HG03159 (cell line): ENCODE data around the gene NCOR1.
"Not testable (repeated sequence)": the region's sequence is repeated elsewhere in the genome, so short reads cannot be mapped to it uniquely, and the experiment has no call there.

Experiments used
- ATAC-seq: cut with Tn5 transposase; IDR thresholded peaks from one replicate; pipeline ENCODE4 v1.9.1; 2021; ENCODE audit warnings: mild to moderate bottlenecking, moderate library complexity; ENCODE audit not compliant: unreplicated experiment

NCOR1 gene

GRCh38 chr17:16215965-16216316 is 607 bp upstream of the NCOR1 start:
- ATAC-seq = peak; percentile 16

- ATAC-seq = peak; percentile 24
These were observed 397 bp downstream of the NCOR1 start for GRCh38 chr17:16215002-16215272.

GRCh38 chr17:16214190-16215001 is 938 bp downstream of the NCOR1 start:
- ATAC-seq = no peak

- ATAC-seq = no peak
These were observed 2.5 kb downstream of the NCOR1 start for GRCh38 chr17:16212793-16213192.

- ATAC-seq = no peak
These were observed 3.7 kb downstream of the NCOR1 start for GRCh38 chr17:16211590-16211989.

GRCh38 chr17:16204763-16205162 is 10.6 kb downstream of the NCOR1 start:
- ATAC-seq = not testable (repeated sequence)

GRCh38 chr17:16202554-16203500 is 12.5 kb downstream of the NCOR1 start:
- ATAC-seq = not testable (repeated sequence)

GRCh38 chr17:16201693-16202131 is 13.6 kb downstream of the NCOR1 start:
- not testable (repeated sequence) for ATAC-seq

GRCh38 chr17:16199093-16199492 is 16.2 kb downstream of the NCOR1 start:
- no peak for ATAC-seq

- no peak for ATAC-seq
These were observed 18.1 kb downstream of the NCOR1 start for GRCh38 chr17:16197276-16197675.

GRCh38 chr17:16194307-16194835 is 21.0 kb downstream of the NCOR1 start:
- ATAC-seq = not testable (repeated sequence)

- ATAC-seq = no peak
These were observed 23.7 kb downstream of the NCOR1 start for GRCh38 chr17:16191604-16192003.

GRCh38 chr17:16190703-16191360 is 24.5 kb downstream of the NCOR1 start:
- ATAC-seq = no peak

GRCh38 chr17:16189791-16190348 is 25.5 kb downstream of the NCOR1 start:
- ATAC-seq = no peak

- ATAC-seq = no peak
These were observed 27.7 kb downstream of the NCOR1 start for GRCh38 chr17:16187642-16188041.

GRCh38 chr17:16181581-16181980 is 33.8 kb downstream of the NCOR1 start:
- no peak for ATAC-seq

- no peak for ATAC-seq
These were observed 36.5 kb downstream of the NCOR1 start for GRCh38 chr17:16178836-16179235.

GRCh38 chr17:16171613-16172012 is 43.7 kb downstream of the NCOR1 start:
- no peak for ATAC-seq

- not testable (repeated sequence) for ATAC-seq
These were observed 48.6 kb downstream of the NCOR1 start for GRCh38 chr17:16166766-16167165.

GRCh38 chr17:16158714-16159113 is 56.6 kb downstream of the NCOR1 start:
- no peak for ATAC-seq

GRCh38 chr17:16155536-16155935 is 59.8 kb downstream of the NCOR1 start:
- ATAC-seq = no peak
